Activated CD4-positive, CD25-positive, alpha-beta regulatory T cell treated with anti-CD3 and anti-CD28 coated beads, Interleukin-2, amount 50 U/mL, for 24 hours (primary cell): ENCODE measurements around the gene SRSF1.
A peak's percentile ranks its signal among the peaks of the same experiment; 100 is the strongest.
"Not testable (repeated sequence)": the region's sequence is repeated elsewhere in the genome, so short reads cannot be mapped to it uniquely, and the experiment has no call there.

ENCODE experiments used
- ATAC-seq, 2 donors: fragments of 150-1000 bp; cut with Tn5 transposase; one replicate each; pipeline ENCODE4 v1.10.0; 2021; ENCODE audit warnings: mild to moderate bottlenecking in 1 of 2, moderate library complexity in 1 of 2

SRSF1 gene

DNA sequence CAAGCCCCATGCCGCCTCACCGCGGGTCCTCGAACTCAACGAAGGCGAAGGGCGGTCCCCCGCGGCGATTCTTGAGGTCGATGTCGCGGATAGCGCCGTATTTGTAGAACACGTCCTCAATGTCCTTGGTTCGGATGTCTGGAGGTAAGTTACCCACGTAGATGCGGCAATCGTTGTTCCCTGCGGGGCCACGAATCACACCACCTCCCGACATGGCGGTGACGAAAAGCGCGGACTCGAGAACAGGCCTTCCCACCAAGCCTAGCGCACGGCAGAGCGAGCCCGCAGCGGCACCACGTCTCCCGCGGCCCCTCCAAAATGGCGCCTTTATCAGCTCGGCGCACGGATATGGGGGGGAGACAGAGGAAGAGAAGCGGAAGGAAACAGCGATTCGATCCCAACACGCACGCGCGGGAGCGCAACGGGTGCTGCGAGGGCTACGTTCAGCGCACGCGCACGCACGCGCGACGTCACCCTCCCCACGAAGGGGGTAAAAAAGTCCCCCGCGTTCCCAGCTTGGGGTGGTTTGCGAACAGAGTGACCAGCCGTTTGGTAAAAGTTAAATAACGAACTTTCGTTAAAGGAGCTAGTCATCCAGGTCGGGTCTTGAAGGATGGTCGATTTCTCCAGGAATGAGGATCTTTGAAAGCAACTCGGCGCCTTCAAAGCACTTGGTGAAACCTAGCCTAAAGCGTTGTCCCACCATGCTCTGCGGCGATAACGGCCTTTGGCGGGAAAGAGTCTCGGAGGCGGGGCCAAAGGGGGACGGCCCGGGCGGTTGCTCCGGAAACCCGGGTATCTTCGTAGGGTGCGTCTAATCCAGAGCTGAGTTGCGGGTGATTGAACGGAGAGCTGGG lies at the start of gene SRSF1:
Gene SRSF1, minus strand, starts transcription at position 323 of the 857 bp plus-strand sequence. Its CDS starts 109 bp downstream, at position 214.
- ATAC-seq, result peak; percentile 88 to 90

GRCh38 chr17:58056476-58056875 lies 49.4 kb upstream of the SRSF1 start:
- ATAC-seq, result no peak

- no peak for ATAC-seq
These were observed 47.6 kb upstream of the SRSF1 start for GRCh38 chr17:58054641-58055040.

GRCh38 chr17:58052945-58053715 lies 46.1 kb upstream of the SRSF1 start:
- ATAC-seq, result peak in 1 of 2 donors; percentile 20

DNA sequence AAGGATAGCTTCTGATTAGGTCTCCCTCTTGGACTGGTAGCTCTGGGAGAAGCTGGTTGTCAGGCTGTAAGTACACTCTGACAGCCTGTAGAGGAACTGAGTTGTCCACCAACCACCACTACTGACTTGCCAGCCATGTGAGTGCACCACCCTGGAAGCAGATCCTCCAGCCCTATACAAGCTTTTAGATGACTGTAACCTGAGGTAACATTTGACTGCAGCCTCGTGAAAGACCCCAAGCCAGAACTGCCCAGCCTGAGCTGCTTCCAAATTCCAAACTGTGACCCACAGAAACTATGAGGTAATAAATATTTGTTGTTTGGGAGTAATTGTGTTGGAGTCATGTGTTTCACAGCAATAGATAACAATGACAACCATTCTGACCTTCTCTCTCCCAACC lies 45.4 kb upstream of the SRSF1 start:
- no peak for ATAC-seq

- no peak for ATAC-seq
These were observed 44.4 kb upstream of the SRSF1 start for GRCh38 chr17:58051468-58051867.

- ATAC-seq, result no peak
These were observed 43.9 kb upstream of the SRSF1 start for GRCh38 chr17:58050966-58051365.

DNA sequence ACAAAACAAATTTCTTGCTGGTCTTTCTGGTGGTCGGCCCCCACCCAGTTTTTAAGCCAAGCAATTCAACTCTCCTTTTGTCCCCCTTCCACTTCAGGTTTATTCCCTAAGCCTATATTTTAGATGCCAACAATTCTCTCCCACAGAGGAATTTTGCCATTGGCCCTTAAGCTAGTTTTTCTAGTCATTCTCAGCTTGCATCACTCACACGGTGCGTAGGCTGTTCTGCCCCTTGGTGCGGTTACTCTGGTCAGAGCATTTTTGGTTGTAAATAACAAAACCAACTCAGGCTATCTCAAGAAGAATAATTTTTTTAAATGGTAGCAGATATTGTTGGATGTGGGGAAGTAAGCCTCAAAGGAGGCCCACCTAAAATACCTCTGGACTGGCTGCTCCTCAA lies 42.5 kb upstream of the SRSF1 start:
- no peak for ATAC-seq

GRCh38 chr17:58047376-58048150 lies 40.5 kb upstream of the SRSF1 start:
- no peak for ATAC-seq

GRCh38 chr17:58046239-58047094 lies 39.4 kb upstream of the SRSF1 start:
- no peak for ATAC-seq

DNA sequence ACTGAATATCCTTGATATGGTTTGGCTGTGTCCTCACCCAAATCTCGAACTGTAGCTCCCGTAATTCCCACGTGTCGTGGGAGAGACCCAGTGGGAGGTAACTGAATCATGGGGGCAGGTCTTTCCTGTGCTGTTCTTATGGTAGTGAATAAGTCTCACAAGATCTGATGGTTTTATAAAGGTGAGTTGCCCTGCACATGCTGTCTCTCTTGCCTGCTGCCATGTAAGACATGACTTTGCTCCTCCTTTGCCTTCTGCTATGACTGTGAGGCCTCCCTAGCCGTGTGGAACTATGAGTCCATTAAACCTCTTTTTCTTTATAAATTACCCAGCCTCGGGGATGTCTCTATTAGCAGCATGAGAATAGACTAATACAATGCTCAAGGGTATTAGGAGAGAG lies 37.2 kb upstream of the SRSF1 start:
- ATAC-seq, result not testable (repeated sequence)

GRCh38 chr17:58043221-58044181 lies 36.5 kb upstream of the SRSF1 start:
- no peak for ATAC-seq

DNA sequence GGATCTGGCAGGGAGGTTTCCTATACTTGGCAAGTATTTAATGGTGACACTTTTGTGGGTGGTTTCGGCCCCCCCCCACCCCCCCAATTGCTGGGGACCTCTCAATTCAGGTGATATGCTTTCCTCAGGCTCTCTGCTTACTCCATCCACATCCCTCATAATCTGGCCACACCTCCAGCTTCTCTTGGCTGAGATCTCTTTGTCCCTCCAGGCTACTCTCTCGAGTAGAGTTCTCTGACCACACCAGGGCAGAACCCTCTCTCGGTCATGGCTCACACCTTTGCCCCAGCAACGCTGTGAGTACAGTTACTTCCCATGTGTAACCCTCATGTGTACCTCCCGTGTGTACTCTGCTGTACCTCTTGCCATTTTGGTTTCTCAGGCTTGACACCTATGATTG lies 34.1 kb upstream of the SRSF1 start:
- ATAC-seq, result no peak

- no peak for ATAC-seq
These were observed 33.3 kb upstream of the SRSF1 start for GRCh38 chr17:58040386-58040785.

DNA sequence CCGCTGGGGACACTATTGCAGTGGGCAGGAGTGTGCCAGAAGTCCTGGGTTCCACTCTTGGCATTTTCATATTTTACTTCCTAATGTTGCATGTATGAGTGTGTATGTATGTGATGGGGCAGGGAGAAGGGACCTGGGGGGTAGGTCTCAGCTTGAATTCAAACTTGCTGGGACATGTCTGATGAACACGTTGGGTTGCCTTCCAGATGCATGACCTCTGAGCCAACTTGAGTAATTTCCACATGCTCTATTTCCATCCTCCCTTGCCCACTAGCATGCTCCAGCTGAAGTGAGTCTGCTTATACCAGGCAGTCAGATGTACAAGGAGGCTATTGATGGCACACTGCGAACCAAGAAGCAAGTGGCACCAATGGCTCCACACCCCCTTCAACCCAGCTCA lies 32.9 kb upstream of the SRSF1 start:
- no peak for ATAC-seq

DNA sequence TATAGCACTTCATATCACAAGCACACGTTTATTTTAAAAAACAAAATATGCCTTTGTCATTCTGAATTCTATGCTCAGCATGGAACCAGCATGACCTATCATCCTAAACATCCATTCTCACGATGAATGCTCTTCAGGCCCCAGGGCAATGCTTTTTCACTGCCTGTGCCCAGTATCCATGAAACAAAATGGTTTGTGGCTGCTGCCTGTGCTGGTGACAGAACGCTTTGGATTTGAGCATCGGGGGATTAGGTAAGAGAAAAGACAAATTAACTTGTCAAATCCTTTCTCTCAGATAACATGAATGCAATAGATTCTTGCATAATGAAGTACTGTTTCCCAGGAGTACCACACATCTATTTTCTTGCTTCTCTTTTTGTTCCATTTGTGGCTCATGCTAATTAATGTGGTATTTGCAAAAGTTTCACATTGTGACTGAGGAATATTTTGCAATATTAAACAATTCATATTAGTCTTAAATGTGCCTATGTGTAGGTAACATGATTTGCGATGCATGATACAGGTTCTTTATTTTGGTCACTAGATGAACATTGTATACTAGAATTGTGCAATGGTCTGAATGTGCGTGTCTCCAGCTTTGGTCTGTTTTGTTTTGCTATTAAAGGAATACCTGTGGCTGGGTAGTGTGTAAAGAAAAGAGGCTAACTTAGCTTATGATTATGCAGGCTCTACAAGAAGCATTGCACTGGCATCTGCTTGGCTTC lies 25.8 kb upstream of the SRSF1 start:
- ATAC-seq, result no peak

- ATAC-seq, result no peak
These were observed 21.5 kb upstream of the SRSF1 start for GRCh38 chr17:58028578-58028977.

DNA sequence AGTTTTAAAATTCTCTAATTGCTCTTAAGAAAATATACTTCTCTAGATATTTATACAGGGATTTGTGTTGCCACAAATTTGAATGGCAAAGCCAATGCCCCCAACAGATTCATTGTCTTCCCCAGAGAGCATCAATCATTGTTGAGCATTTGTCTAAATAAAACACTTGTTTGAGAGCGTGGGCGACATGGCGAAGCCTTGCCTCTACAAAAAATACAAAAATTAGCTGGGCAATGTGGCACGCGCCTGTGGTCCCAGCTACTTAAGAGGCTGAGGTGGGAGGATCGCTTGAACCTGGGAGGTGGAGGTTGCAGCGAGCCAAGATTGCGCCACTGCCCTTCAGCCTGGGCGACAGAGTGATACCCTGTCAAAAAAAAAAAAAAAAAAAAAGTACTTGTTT lies 13.4 kb upstream of the SRSF1 start:
- ATAC-seq, result no peak

- no peak for ATAC-seq
These were observed 12.5 kb upstream of the SRSF1 start for GRCh38 chr17:58019521-58019920.

DNA sequence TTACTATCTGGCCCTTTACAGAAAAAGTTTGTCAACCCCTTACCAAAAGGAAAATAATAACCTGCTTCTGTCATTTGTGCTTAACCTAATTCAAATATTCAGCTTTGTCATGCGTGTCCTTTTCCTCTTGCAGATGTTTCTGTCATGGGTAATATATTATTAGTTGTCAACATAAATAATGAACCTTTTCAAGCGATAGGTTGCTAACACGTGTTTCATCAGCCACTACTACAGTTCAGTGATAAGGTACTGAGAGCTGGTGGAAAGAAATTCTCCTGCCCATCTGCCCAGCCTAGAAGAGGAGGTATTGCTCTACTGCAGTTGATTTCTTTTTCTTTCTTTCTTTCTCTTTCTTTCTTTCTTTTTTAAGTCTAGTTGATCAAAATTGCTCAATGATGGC lies 12.0 kb upstream of the SRSF1 start:
- no peak for ATAC-seq
